DOHH2 (cell line): ENCODE results near the gene C14orf132.

ENCODE experiments used
- H3F3A ChIP-seq: fragments of 200-600 bp; sonication (generic), shearing (Covaris generic); 2 replicates; pipeline ENCODE4 v1.6.0; 2016; ENCODE audit warnings: antibody characterized with exemption, mild to moderate bottlenecking; ENCODE audit not compliant: control insufficient read depth, insufficient read depth
- H3K27ac ChIP-seq: fragments of 200-600 bp; sonication (generic); 2 replicates; pipeline ENCODE4 v1.5.1; 2014; ENCODE audit warnings: low read depth, mild to moderate bottlenecking, low read length, moderate library complexity
- H3K27me3 ChIP-seq: fragments of 200-600 bp; sonication (generic); 2 replicates; pipeline ENCODE4 v1.6.1; 2014; ENCODE audit warnings: mild to moderate bottlenecking, low read length, mixed read lengths; ENCODE audit not compliant: control insufficient read depth
- H3K36me3 ChIP-seq: fragments of 200-600 bp; sonication (generic); 2 replicates; pipeline ENCODE4 v1.6.1; 2014; ENCODE audit warnings: mild to moderate bottlenecking, low read length, moderate library complexity, mixed read lengths; ENCODE audit not compliant: control insufficient read depth
- H3K4me1 ChIP-seq: fragments of 200-600 bp; sonication (generic); 2 replicates; pipeline ENCODE4 v1.6.1; 2014; ENCODE audit warnings: mild to moderate bottlenecking, low read length, mixed read lengths; ENCODE audit not compliant: control insufficient read depth
- H3K4me2 ChIP-seq: fragments of 200-600 bp; sonication (generic); 2 replicates; pipeline ENCODE4 v1.6.0; 2014; ENCODE audit warnings: mild to moderate bottlenecking, low read length, moderate library complexity
- H3K4me3 ChIP-seq: fragments of 200-600 bp; sonication (generic); 2 replicates; pipeline ENCODE4 v1.5.1; 2014; ENCODE audit warnings: mild to moderate bottlenecking, low read length, mixed read lengths
- H3K79me2 ChIP-seq: fragments of 200-600 bp; sonication (generic); 2 replicates; pipeline ENCODE4 v1.6.1; 2014; ENCODE audit warnings: mild to moderate bottlenecking, low read length, mixed read lengths; ENCODE audit not compliant: control insufficient read depth
- H3K9me2 ChIP-seq: fragments of 200-600 bp; sonication (generic); replicated peaks from 2 replicates; pipeline ENCODE4 v1.6.1; 2014; ENCODE audit warnings: mild to moderate bottlenecking, low read length, mixed read lengths; ENCODE audit not compliant: control insufficient read depth
- H3K9me3 ChIP-seq: fragments of 200-600 bp; sonication (generic); 2 replicates; pipeline ENCODE4 v1.6.1; 2014; ENCODE audit warnings: antibody characterized with exemption, low read length, mixed read lengths; ENCODE audit not compliant: control insufficient read depth, insufficient read depth
- H4K20me1 ChIP-seq: fragments of 200-600 bp; sonication (generic); 2 replicates; pipeline ENCODE4 v1.6.0; 2014; ENCODE audit warnings: low read depth, mild to moderate bottlenecking, antibody characterized with exemption, low read length, moderate library complexity; ENCODE audit not compliant: control insufficient read depth, insufficient read depth
- CTCF ChIP-seq: fragments of 200-600 bp; sonication (generic); IDR thresholded peaks from one replicate; pipeline ENCODE4 v1.5.1; 2014; ENCODE audit warnings: antibody characterized with exemption, mild to moderate bottlenecking, low read depth, low read length; ENCODE audit not compliant: poor library complexity, severe bottlenecking
- EZH2phosphoT487 ChIP-seq: fragments of 200-600 bp; sonication (generic); IDR thresholded peaks from 2 replicates; pipeline ENCODE4 v1.6.1; 2017; ENCODE audit warnings: borderline replicate concordance, mild to moderate bottlenecking, antibody characterized with exemption, low read length, moderate library complexity, mixed read lengths

The C14orf132 gene

GRCh38 chr14:96104469-96105057, 65.4 kb downstream of the C14orf132 start:
- H3K9me2 ChIP-seq: no peaks in the 10 kb centered on the region
- H3K4me3 ChIP-seq: no peak overlapping the region
- no peaks in the 10 kb centered on the region for H3K4me1 ChIP-seq
- H3K9me3 ChIP-seq: no peaks in the 10 kb centered on the region
- H3K36me3 ChIP-seq: no peaks in the 10 kb centered on the region
- H4K20me1 ChIP-seq: no peaks in the 10 kb centered on the region
- H3K27ac ChIP-seq: no peak overlapping the region
- H3F3A ChIP-seq: no peaks in the 10 kb centered on the region
- TF ChIP-seq EZH2phosphoT487 (no peak), CTCF (no peak)
- no peaks in the 10 kb centered on the region for H3K27me3 ChIP-seq
- H3K79me2 ChIP-seq: no peaks in the 10 kb centered on the region
- no peak overlapping the region for H3K4me2 ChIP-seq

GRCh38 chr14:96105089-96105925, 66.1 kb downstream of the C14orf132 start:
- TF ChIP-seq EZH2phosphoT487: no peak
- H3K9me3 ChIP-seq: no peaks in the 10 kb centered on the region
- H3K4me3 ChIP-seq: no peak overlapping the region
- no peaks in the 10 kb centered on the region for H3K36me3 ChIP-seq
- no peaks in the 10 kb centered on the region for H3K4me1 ChIP-seq
- H3K27me3 ChIP-seq: no peaks in the 10 kb centered on the region
- no peaks in the 10 kb centered on the region for H4K20me1 ChIP-seq
- no peaks in the 10 kb centered on the region for H3K79me2 ChIP-seq
- no peak overlapping the region for H3K27ac ChIP-seq
- no peak overlapping the region for H3K4me2 ChIP-seq
- no peaks in the 10 kb centered on the region for H3K9me2 ChIP-seq
- no peaks in the 10 kb centered on the region for H3F3A ChIP-seq

GRCh38 chr14:96105926-96106441, 66.8 kb downstream of the C14orf132 start:
- no peaks in the 10 kb centered on the region for H3K79me2 ChIP-seq
- H3F3A ChIP-seq: no peaks in the 10 kb centered on the region
- H3K4me3 ChIP-seq: no peak overlapping the region
- no peaks in the 10 kb centered on the region for H3K9me2 ChIP-seq
- no peaks in the 10 kb centered on the region for H3K27me3 ChIP-seq
- H3K4me1 ChIP-seq: no peaks in the 10 kb centered on the region
- H3K9me3 ChIP-seq: no peaks in the 10 kb centered on the region
- H3K4me2 ChIP-seq: no peak overlapping the region
- TF ChIP-seq CTCF (no peak), EZH2phosphoT487 (no peak)
- H3K27ac ChIP-seq: no peak overlapping the region
- H3K36me3 ChIP-seq: no peaks in the 10 kb centered on the region
- no peaks in the 10 kb centered on the region for H4K20me1 ChIP-seq

- no peaks in the 10 kb centered on the region for H3K9me3 ChIP-seq
- TF ChIP-seq CTCF: no peak
- no peak for TF ChIP-seq EZH2phosphoT487
- no peak overlapping the region for H3K27ac ChIP-seq
These were observed 67.7 kb downstream of the C14orf132 start for GRCh38 chr14:96106891-96107290.

More at GRCh38 chr14:96106891-96107290, 67.7 kb downstream of the C14orf132 start:
- no peaks in the 10 kb centered on the region for H3K9me2 ChIP-seq
- H3K79me2 ChIP-seq: no peaks in the 10 kb centered on the region
- no peaks in the 10 kb centered on the region for H3K36me3 ChIP-seq
- no peak overlapping the region for H3K4me3 ChIP-seq
- no peaks in the 10 kb centered on the region for H3K27me3 ChIP-seq
- no peaks in the 10 kb centered on the region for H3F3A ChIP-seq
- no peaks in the 10 kb centered on the region for H3K4me1 ChIP-seq
- H3K4me2 ChIP-seq: no peak overlapping the region
- H4K20me1 ChIP-seq: no peaks in the 10 kb centered on the region
